Tongue (tissue), 2 donors: Measurements from ENCODE around the gene PRR13. TPM values are rescaled to one million over a fixed set of nuclear protein-coding genes. Genes with fewer than 3 reads are reported as not detected.
"Not testable (repeated sequence)": the region's sequence is repeated elsewhere in the genome, so short reads cannot be mapped to it uniquely, and the experiment has no call there.

ENCODE experiments used
- DNase-seq: peaks from one replicate; pipeline ENCODE4 v3.0.0-alpha.2; 2015
- total RNA-seq: library from RNA; depleted of rRNA; stranded (reverse); fragments of >200 nt; gene quantifications from one replicate; pipeline ENCODE4 v1.2.3, GENCODE V29; 2014

Gene PRR13, protein sequence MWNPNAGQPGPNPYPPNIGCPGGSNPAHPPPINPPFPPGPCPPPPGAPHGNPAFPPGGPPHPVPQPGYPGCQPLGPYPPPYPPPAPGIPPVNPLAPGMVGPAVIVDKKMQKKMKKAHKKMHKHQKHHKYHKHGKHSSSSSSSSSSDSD
- total RNA-seq = 13.0 TPM

DNA sequence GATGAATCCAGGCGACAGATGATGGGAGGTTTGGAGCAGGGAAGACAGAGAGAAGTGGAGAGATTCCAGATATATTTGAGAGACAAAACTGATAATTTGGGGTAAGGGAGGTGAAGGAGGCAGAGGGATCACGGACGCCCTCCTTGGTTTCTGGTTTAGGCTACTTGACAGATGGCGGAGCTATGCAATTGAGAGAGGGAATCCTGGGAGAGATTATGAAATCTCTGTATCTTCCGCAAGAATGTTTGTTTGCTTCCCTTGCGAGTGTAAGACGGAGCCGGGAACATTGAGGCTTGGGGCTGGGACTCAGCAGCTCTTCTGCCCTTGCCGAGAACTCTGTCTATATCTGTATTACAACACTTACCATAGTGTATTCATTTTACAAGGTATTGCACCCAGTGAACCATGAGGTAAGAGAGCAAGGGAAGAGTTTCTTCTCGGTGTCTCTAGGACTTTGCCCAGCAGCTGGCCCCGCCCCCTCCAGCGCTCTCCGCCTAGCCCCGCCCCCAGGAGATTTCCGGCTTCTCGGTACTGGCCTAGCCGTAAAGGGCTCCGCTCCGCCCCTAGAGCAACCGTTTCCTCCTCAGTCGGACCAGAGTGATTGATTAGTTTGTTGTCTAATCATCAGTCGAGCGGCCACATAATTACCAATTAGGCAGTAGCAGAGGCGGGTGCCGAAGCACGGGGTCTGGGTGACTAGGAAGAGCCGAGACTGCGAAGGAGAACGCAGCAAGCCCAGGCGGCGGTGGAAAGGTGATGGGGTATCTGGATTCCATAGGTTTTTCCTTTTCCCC, at the start of gene PRR13:
Gene PRR13, plus strand, starts transcription at position 695 of the 794 bp plus-strand sequence. CDS start 981 bp downstream, outside the sequence.
- peak; percentile 100 for DNase-seq

DNA sequence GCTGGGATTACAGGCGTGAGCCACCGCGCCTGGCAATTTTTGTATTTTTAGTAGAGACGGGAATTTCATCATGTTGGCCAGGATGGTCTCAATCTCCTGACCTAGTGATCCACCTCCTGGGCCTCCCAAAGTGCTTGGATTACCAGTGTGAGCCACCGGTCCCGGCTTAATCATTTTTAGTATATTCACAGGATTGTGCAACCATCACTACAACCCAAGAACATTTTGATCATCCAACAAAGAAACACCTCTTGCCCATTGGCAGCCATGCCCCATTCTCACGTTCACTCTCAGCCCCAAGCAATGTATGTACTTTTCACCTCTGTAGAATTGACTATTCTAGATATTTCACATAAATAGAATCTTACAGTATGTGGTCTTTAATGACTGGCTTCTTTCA, 41.6 kb upstream of the PRR13 start:
- no peak for DNase-seq

DNA sequence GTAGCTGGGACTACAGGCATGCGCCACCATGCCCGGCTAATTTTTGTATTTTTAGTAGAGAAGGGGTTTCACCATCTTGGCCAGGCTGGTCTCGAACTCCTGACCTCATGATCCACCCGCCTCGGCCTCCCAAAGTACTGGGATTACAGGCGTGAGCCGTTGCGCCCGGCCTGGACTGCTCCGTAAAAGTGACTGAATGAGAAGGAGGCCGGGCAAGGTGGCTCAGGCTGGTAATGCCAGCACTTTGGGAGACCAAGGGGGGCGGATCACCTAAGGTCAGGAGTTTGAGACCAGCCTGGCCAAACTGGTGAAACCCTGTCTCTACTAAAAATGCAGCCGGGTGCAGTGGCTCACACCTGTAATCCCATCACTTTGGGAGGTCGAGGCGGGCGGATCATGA, 39.2 kb upstream of the PRR13 start:
- DNase-seq = not testable (repeated sequence)

DNA sequence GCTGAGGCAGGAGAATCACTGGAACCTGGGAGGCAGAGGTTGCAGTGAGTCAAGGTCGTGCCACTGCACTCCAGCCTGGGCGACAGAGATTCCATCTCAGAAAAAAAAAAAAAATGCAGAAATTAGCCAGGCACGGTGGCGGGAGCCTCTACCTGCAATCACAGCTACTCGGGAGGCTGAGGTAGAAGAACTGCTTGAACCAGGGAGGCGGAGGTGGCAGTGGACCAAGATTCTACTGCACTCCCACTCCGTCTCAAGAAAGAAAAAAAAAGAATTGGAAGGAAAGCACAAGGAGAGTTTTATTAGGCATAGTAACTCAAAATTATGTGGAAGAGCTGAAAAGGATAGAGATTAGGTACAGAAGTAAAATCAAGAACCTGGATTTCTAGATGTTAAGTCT, 38.7 kb upstream of the PRR13 start:
- no peak for DNase-seq

DNA sequence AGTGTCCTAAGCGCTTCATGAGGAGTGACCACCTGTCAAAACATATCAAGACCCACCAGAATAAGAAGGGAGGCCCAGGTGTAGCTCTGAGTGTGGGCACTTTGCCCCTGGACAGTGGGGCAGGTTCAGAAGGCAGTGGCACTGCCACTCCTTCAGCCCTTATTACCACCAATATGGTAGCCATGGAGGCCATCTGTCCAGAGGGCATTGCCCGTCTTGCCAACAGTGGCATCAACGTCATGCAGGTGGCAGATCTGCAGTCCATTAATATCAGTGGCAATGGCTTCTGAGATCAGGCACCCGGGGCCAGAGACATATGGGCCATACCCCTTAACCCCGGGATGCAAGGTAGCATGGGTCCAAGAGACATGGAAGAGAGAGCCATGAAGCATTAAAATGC, 30.6 kb upstream of the PRR13 start:
- no peak for DNase-seq

DNA sequence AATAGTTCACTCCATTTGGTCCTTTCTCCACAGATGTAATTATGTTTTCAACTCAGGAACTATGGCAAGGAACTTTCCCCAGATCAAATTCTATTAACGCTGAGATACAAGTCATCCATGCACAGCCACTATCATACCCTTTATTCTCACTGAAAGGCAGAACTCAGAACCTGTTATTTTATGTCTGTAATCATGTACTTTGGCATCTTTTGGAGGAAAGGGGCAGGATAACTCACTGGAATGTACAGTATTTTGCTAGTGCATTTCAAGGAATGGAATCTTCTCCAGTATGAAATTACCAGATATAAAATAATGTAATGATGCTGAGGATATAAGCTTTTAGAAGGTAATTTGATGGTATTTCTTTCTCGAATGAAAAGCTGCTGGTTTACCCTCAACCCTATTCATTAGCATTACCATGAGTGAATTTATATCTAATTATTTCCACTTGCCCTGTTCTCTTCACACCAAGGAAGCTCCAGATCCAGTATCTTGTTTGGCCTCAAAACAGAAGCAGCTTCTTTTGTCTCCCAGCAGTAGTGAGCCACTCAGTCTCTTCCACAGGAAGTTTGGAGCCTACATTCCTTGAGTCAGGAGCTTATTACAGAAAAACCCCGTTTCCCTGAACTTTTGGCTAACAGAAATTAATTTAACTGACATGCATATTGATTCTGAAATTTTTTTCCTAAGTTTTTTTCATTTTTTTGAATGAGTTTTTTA, 27.9 kb upstream of the PRR13 start:
- no peak for DNase-seq

DNA sequence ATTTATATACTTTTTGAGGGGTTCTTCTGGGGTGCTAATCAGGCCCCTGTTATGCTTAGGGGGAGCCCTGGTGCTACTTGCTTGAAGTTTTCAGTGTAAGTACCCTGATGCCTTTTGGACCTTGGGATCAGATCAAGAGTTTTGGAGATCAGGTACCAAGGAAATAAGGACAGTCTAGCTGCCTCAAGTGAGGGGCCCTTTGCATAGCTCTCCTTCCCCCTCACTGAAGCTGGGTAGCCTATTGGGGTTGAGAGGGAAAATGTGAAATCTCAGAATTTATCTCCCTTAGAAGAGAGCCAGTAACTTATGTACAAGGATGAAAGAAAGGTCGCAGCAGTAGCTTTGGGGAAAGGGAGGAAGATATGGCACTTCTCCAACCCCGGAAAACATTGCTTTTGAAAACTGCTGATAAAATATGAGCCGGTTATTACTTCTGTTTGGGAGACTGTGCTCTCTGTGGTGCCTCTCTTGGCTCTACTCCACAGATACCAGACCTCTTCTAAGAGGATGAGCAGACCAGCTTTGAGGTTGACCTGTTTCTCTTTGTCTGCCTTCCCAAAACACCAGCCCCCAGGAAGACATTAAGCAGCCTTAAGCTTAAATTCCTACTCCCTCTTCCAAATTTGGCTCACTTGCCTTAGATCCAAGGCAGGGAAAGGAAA, 26.6 kb upstream of the PRR13 start:
- no peak for DNase-seq

DNA sequence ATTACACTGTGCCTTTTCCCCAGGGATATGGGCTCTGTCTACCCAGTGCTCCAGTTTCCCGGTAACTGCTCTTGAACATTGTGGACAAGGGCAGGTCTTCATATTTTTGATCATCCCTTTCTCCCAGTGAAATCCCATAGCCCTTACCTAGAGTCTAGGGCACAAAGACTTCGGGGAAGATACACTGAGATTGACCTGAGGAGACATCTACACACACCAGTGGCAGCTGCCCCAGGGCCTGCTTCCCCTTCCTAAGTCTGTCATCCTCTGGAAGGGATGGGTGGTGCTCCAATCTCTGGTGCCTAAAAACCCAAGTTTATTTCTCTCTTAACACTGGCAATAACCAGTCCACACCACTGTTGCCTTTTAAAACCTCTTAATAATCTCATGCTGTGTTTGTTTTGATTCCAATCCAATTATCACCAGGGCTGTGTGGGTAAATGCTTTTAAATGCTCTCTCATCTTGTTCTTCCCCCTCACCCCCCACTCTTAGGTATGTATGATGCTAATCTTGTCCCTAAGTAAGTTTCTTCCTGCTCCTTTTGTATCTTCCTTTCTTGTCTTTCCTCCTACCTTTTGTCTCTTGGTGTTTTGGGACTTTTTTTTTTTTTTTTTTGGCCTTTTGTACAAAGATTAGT, 25.7 kb upstream of the PRR13 start:
- DNase-seq = not testable (repeated sequence)

DNA sequence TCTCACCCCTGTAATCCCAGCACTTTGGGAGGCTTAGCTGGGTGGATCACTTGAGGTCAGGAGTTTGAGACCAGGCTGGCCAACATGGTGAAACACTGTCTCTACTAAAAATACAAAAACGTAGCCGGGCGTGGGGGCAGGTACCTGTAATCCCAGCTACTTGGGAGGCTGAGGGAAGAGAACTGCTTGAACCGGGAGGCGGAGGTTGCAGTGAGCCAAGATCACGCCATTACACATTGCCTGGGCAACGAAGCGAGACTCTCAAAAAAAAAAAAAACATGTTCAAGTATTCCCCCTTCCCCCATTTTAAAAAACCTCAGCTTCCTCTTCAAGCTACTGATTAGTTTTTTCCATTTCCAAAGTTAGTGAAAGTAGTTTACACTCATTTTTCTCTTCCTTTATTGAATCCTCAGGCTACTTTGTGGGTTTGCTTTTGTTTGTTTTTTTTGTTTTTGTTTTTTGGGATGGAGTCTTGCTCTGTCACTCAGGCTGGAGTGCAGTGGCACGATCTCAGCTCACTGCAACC, 24.2 kb upstream of the PRR13 start:
- not testable (repeated sequence) for DNase-seq

DNA sequence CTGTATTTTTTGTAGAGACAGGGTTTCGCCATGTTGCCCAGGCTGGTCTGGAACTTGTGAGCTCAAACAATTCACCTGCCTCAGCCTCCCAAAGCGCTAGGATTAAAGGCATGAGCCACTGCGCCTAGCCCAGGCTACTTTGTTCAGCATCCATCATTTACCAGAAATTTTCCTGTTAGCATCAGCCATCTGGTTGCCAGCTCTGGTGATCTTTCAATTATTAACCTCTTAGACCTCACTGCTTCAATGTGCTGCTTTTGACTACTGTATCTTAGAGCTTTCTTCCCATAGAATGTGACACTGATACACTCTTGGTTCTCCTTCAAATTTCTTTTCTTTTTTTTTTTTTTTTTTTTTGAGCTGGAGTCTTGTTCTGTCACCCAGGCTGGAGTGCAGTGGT, 23.3 kb upstream of the PRR13 start:
- DNase-seq = no peak

DNA sequence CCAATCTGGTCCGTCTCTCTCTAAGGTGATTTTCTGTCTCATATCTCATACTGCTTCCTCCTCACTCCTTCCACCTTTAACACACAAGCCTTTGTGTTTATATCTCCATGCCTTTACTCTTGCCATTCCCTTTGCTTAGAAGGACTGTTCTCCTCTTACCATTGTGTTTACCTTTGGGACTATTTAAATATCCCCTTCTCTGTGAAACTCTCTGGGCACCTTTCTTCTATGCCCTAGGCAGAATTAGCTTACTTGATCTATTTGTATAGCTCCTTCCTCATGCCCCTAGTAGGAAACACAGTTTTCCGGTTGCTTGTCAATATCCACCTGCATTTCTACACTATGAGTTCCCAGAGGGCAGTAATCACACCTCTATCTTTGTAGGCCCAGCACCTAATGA, 21.8 kb upstream of the PRR13 start:
- no peak for DNase-seq

DNA sequence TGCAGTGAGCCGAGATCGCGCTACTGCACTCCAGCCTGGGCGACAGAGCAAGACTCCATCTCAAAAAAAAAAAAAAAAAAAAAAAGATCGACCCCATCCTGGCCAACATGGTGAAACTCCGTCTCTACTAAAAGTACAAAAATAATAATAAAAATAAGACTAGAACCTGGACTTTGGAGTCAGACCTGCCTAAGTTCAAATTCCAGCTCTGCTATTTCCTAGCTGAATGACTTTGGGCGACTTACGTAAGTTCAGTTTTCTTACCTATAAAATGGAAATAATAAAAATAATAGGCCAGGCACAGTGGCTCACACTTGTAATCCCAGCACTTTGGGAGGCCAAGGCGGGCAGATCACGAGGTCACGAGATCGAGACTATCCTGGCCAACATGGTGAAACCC, 19.3 kb upstream of the PRR13 start:
- not testable (repeated sequence) for DNase-seq

DNA sequence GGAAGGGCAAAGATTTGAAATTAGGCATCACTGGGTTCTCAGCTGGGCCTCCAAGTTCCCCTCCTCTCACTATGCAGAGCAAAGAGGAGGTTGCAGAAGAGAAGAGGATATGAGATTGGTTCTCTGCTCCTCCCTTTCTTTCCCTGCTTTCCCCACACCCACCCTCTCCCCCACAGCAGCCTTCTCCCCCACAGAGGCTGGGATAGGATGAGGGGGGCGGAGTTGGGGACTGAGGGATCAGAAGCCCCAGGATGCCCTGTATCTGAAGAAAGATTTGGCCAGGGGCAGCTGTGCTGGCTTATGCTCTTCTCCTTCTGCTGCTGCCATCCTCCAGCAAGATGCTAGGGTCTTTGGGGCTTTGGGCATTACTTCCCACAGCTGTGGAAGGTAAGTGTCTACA, 17.9 kb upstream of the PRR13 start, which contains the start of gene AMHR2:
Gene AMHR2, plus strand, starts transcription at position 259 of the 400 bp plus-strand sequence. Its CDS starts 80 bp downstream, at position 339.
- no peak for DNase-seq

DNA sequence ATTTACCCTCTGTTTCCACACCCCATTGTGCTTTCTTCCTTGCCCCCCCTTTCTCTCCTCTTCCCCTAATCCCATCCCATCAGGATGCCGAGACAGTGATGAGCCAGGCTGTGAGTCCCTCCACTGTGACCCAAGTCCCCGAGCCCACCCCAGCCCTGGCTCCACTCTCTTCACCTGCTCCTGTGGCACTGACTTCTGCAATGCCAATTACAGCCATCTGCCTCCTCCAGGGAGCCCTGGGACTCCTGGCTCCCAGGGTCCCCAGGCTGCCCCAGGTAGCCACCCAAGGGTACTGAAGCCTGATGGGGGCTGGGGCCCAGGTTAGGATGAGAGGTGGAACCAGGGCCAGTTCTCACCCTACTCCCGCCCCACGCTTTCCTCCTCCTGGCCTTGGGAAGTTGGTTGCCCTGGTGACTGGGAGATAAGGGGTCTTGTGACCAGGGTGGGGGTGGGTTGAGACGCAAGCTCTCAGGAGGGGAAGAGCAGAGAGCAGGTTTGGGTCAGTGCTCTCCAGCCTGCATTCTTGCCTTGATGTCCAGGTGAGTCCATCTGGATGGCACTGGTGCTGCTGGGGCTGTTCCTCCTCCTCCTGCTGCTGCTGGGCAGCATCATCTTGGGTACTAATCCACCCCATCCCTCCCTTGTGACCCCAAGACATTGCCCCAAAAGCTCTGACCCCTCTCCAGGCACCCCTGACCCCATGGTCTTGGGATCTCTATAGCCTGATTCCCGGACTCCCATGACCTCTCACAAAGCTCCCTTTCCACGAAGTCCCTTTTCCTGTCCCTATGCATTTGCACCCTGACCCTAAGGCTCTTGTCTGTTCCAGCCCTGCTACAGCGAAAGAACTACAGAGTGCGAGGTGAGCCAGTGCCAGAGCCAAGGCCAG, 16.7 kb upstream of the PRR13 start:
- DNase-seq = no peak

DNA sequence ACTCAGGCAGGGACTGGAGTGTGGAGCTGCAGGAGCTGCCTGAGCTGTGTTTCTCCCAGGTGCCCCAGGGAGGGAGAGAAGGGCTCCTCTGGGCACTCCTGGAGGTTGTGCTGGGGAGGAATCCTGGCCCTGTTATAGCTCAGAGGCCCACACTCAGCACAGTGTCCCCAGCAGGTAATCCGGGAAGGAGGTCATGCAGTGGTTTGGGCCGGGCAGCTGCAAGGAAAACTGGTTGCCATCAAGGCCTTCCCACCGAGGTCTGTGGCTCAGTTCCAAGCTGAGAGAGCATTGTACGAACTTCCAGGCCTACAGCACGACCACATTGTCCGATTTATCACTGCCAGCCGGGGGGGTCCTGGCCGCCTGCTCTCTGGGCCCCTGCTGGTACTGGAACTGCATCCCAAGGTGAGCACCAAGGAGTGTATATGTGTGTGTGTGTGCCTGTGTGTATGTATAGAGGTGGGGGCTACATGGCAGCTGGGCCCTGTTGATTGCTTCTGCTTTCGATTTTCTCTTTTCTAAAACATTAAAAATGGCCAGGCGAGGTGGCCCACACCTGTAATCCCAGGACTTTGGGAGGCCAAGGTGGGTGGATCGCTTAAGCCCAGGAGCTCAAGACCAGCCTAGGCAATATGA, 15.9 kb upstream of the PRR13 start:
- no peak for DNase-seq

DNA sequence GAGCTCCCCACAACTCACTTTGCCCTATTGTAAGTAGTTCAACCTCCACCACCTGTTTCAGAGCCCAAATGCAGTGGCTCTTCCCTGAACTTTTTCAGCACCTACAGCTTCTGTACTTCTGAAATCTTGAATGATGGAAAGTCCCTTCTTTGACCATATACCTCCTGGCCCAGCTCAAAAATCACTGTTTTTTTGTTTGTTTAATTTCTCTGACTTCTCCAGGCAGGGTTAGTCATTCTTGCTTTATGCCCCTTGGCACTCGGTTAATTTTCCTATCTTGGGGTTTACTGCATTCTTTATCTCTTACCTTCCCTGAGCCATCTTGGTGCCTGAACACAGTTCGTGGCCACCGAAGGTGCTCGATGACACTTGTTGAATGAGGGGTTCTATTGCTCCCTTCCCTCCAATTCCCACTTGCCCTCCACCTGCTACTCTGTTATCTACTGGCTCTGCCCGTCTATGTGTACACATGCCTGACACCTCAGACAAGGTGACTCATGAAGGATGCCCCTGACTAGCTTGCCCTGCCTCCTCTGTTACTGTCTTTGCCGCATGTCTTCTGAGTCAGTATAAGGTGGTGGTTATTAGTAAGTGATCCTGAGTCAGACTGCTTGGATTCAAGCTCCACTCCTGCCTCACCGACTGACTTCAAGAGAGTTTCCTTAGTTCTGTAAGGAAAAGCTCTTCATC, 13.5 kb upstream of the PRR13 start:
- DNase-seq = no peak

DNA sequence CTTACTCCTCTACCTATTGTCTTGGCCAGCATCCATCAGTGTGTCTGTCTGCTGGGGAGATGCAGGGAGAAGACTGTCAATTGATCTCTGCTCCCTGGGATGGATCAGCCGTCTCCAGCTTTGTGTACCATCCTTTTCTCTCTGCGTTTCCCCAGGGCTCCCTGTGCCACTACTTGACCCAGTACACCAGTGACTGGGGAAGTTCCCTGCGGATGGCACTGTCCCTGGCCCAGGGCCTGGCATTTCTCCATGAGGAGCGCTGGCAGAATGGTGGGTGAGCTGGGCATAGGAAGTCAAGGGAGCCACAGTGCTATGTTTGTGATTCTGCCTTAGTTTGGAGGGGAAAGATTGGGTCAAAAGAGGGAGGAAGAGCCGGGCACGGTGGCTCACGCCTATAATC, 12.8 kb upstream of the PRR13 start:
- DNase-seq = no peak

DNA sequence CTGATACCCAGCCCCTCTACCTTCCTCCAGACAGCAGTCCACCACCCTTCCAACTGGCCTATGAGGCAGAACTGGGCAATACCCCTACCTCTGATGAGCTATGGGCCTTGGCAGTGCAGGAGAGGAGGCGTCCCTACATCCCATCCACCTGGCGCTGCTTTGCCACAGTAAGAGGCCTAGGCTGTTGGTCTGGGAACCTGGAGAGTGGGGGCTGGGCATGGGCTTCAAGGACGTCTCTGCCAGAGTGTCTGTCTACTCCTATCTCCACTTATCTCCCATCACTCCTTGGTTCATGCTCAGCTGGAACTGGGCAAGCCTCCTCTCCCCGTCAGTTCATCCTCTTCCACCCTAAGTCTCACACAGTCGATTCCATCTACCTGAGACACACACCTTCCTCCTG, 11.4 kb upstream of the PRR13 start:
- DNase-seq = no peak

DNA sequence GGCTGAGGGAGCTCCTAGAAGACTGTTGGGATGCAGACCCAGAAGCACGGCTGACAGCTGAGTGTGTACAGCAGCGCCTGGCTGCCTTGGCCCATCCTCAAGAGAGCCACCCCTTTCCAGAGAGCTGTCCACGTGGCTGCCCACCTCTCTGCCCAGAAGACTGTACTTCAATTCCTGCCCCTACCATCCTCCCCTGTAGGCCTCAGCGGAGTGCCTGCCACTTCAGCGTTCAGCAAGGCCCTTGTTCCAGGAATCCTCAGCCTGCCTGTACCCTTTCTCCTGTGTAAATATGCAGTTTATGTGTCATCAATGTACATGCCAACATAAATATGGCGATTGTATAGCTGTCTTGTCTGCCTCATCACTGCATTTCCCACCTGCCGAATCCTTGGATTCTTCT, 10.3 kb upstream of the PRR13 start:
- no peak for DNase-seq

DNA sequence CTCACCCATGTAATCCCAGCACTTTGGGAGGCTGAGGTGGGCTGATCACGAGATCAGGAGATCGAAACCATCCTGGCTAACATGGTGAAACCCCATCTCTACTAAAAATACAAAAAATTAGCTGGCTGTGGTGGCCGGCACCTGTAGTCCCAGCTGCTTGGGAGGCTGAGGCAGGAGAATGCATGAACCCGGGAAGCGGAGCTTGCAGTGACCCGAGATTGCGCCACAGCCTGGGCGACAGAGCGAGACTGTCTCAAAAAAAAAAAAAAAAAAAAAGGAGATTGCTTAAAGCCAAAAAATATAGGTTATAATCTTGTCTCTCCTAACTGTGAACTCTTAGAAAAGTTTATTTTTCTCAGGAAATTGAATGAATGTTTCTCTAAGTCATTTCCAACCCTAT, 6.2 kb upstream of the PRR13 start:
- not testable (repeated sequence) for DNase-seq
